GM12878 (cell line): ENCODE results near the gene MDM1.

Source experiments
- ATF3 ChIP-seq: IDR thresholded peaks from 2 replicates; pipeline ENCODE4 v1.6.1; 2011; ENCODE audit warnings: low read depth, mild to moderate bottlenecking, low read length, moderate library complexity, borderline replicate concordance; ENCODE audit errors: extremely low read depth
- CHD1 ChIP-seq: IDR thresholded peaks from 2 replicates; pipeline ENCODE4 v1.6.1; 2012; ENCODE audit warnings: low read depth, low read length, improper control_type of control experiment
- CTCF ChIP-seq, 3 experiments: IDR thresholded peaks in 2 of 3; conservative IDR thresholded peaks in 1 of 3; 2 replicates each; pipeline ENCODE4 v1.5.1; 2011; ENCODE audit warnings: low read depth in 3 of 3, low read length in 3 of 3, mild to moderate bottlenecking in 3 of 3, control low read depth in 2 of 3, moderate library complexity in 2 of 3, inconsistent platforms in 1 of 3, mixed read lengths in 1 of 3; ENCODE audit not compliant: control insufficient read depth in 2 of 3, insufficient read depth in 1 of 3; ENCODE audit errors: extremely low read depth in 1 of 3
- EP300 ChIP-seq, 2 experiments: fragments of 150-350 bp in 1 of 2; IDR thresholded peaks; 2 replicates each; pipeline ENCODE4 v1.6.1; 2011 to 2012; ENCODE audit warnings: low read depth in 2 of 2, low read length in 2 of 2, borderline replicate concordance in 1 of 2, improper control_type of control experiment in 1 of 2, inconsistent platforms in 1 of 2; ENCODE audit not compliant: control insufficient read depth in 1 of 2
- EZH2 ChIP-seq: IDR thresholded peaks from 2 replicates; pipeline ENCODE4 v1.6.1; 2012; ENCODE audit warnings: low read depth, mild to moderate bottlenecking, control low read depth, inconsistent platforms, low read length, borderline replicate concordance; ENCODE audit not compliant: control insufficient read depth
- MAX ChIP-seq: IDR thresholded peaks from 2 replicates; pipeline ENCODE4 v1.6.1; 2012; ENCODE audit warnings: low read depth, low read length, improper control_type of control experiment
- MTA3 ChIP-seq: IDR thresholded peaks from 2 replicates; pipeline ENCODE4 v1.6.1; 2012; ENCODE audit warnings: low read length, inconsistent platforms, borderline replicate concordance
- SIX5 ChIP-seq: IDR thresholded peaks from 2 replicates; pipeline ENCODE4 v1.6.1; 2011; ENCODE audit warnings: mild to moderate bottlenecking, low read depth, low read length, moderate library complexity; ENCODE audit not compliant: severe bottlenecking
- SP1 ChIP-seq: IDR thresholded peaks from one replicate; pipeline ENCODE4 v1.6.1; 2011; ENCODE audit warnings: low read depth, low read length
- YY1 ChIP-seq: IDR thresholded peaks from 2 replicates; pipeline ENCODE4 v1.6.1; 2011; ENCODE audit warnings: low read depth, mild to moderate bottlenecking, low read length
- ZZZ3 ChIP-seq: IDR thresholded peaks from 2 replicates; pipeline ENCODE4 v1.6.1; 2011; ENCODE audit warnings: low read depth; ENCODE audit not compliant: control insufficient read depth, insufficient read length

- TF ChIP-seq CHD1: no peak
- TF ChIP-seq CTCF (IDR thresholded peaks at IDR 0.05 in 2 of 3, conservative IDR thresholded peaks at IDR 0.05 in 1 of 3; ENCODE audit: control insufficient read depth in 2 of 3, extremely low read depth in 1 of 3, insufficient read depth in 1 of 3, low read depth in 3 of 3, low read length in 3 of 3): no peak
- no peak for TF ChIP-seq MAX
- TF ChIP-seq ATF3: no peak
- no peak for TF ChIP-seq SIX5
- no peak for TF ChIP-seq ZZZ3
- TF ChIP-seq EZH2: no peak
- no peak for TF ChIP-seq SP1
- TF ChIP-seq MTA3: no peak
- TF ChIP-seq EP300 (IDR thresholded peaks at IDR 0.05; ENCODE audit: borderline replicate concordance in 1 of 2, control insufficient read depth in 1 of 2, low read depth in 2 of 2, low read length in 2 of 2): no peak
- TF ChIP-seq YY1: no peak
Measured at GRCh38 chr12:68361953-68362352, 29.8 kb upstream of the MDM1 start.
